Glomerular visceral epithelial cell (primary cell): ENCODE data around the gene RRM2.

Experiments
- DNase-seq: peaks from one replicate; pipeline ENCODE4 v3.0.0-alpha.2; 2016; ENCODE audit errors: extremely low spot score

RRM2 gene

GRCh38 chr2:10171006-10171800 lies 48.7 kb downstream of the RRM2 start:
- DNase-seq: no peak

- no peak for DNase-seq
These were observed 49.7 kb downstream of the RRM2 start for GRCh38 chr2:10172033-10172871.

- DNase-seq: no peak
These were observed 50.9 kb downstream of the RRM2 start for GRCh38 chr2:10173258-10174005.

GRCh38 chr2:10174173-10174572 lies 51.6 kb downstream of the RRM2 start:
- DNase-seq: no peak

DNA sequence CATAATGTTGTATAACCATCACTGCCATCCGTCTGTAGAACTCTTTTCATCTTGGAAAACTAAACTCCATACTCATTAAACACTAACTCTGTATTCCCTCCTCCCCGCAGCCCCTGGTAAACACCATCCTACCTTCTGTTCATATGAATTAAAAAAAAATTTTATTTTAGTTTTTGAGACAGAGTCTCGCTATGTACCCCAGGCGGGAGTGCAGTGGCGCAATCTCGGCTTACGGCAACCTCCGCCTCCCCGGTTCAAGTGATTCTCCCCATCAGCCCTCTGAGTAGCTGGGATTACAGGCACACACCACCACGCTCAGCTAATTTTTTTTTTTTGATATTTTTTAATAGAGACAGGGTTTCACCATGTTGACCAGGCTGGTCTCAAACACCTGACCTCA lies 52.9 kb downstream of the RRM2 start:
- DNase-seq: no peak

GRCh38 chr2:10178751-10179150 lies 56.2 kb downstream of the RRM2 start:
- DNase-seq: no peak

- DNase-seq: no peak
These were observed 56.9 kb downstream of the RRM2 start for GRCh38 chr2:10179422-10179821.

DNA sequence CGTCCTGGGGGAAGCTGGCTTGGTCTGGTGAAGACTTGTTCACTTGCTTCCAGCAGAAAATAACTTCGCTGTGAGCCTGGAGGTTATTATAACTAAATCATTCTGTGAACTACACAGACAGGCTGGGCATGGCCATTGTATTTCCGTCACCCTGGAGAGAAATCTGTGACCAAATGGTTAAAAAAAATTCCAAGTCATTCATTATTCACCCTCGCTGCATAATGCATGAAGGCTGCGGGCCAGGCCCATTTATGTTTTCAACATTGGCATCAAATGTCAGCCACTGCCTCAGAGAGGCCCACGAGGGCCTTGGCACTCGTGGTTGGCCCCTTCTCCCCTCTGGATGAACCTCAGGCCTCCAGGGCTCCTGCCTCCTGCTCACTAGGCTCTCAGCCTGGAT lies 57.7 kb downstream of the RRM2 start:
- no peak for DNase-seq
